Measurements from ENCODE around the gene USP17L19.
"Not testable (repeated sequence)": the region's sequence is repeated elsewhere in the genome, so short reads cannot be mapped to it uniquely, and the experiment has no call there.

The USP17L19 gene

GRCh38 chr4:9257824-9258223 lies 4.6 kb downstream of the USP17L19 start, which contains the start of gene USP17L20:
Gene USP17L20 (plus strand): TSS chr4:9258124. CDS start chr4:9258124, 0 bp downstream.
- not testable (repeated sequence) for H3K27ac ChIP-seq; H3K9me3 ChIP-seq (ENCODE audit: control insufficient read depth, low read length); H3K4me2 ChIP-seq (ENCODE audit: low read length); H3K27me3 ChIP-seq (ENCODE audit: control insufficient read depth, insufficient read depth, low read length); H2AFZ ChIP-seq; H3K79me2 ChIP-seq; H3K4me3 ChIP-seq (ENCODE audit: low read depth, low read length); H3K9ac ChIP-seq; H3K36me3 ChIP-seq (ENCODE audit: control insufficient read depth, insufficient read depth, low read length); H3K4me1 ChIP-seq

GRCh38 chr4:9262572-9262971 lies 9.4 kb downstream of the USP17L19 start, which contains the start of gene USP17L21:
Gene USP17L21 (plus strand): TSS chr4:9262872. CDS start chr4:9262872, 0 bp downstream.
- H3K27me3 ChIP-seq (ENCODE audit: control insufficient read depth, insufficient read depth, low read length); H3K4me3 ChIP-seq (ENCODE audit: low read depth, low read length); H3K9me3 ChIP-seq (ENCODE audit: control insufficient read depth, low read length); H3K36me3 ChIP-seq (ENCODE audit: control insufficient read depth, insufficient read depth, low read length); H3K4me1 ChIP-seq; H3K27ac ChIP-seq; H3K4me2 ChIP-seq (ENCODE audit: low read length); H3K79me2 ChIP-seq; H2AFZ ChIP-seq; H3K9ac ChIP-seq: not testable (repeated sequence)

GRCh38 chr4:9267319-9267718 lies 14.1 kb downstream of the USP17L19 start, which contains the start of gene USP17L22:
Gene USP17L22 (plus strand): TSS chr4:9267619. CDS start chr4:9267619, 0 bp downstream.
- H3K4me3 ChIP-seq (ENCODE audit: low read depth, low read length); H3K27ac ChIP-seq; H3K4me2 ChIP-seq (ENCODE audit: low read length); H3K9me3 ChIP-seq (ENCODE audit: control insufficient read depth, low read length); H3K79me2 ChIP-seq; H3K36me3 ChIP-seq (ENCODE audit: control insufficient read depth, insufficient read depth, low read length); H3K9ac ChIP-seq; H3K4me1 ChIP-seq; H3K27me3 ChIP-seq (ENCODE audit: control insufficient read depth, insufficient read depth, low read length); H2AFZ ChIP-seq: not testable (repeated sequence)

GRCh38 chr4:9271719-9272118 lies 18.5 kb downstream of the USP17L19 start:
- not testable (repeated sequence) for H3K9me3 ChIP-seq (ENCODE audit: control insufficient read depth, low read length); H2AFZ ChIP-seq; H3K4me2 ChIP-seq (ENCODE audit: low read length); H3K36me3 ChIP-seq (ENCODE audit: control insufficient read depth, insufficient read depth, low read length); H3K27ac ChIP-seq; H3K79me2 ChIP-seq; H3K9ac ChIP-seq; H3K27me3 ChIP-seq (ENCODE audit: control insufficient read depth, insufficient read depth, low read length); H3K4me1 ChIP-seq; H3K4me3 ChIP-seq (ENCODE audit: low read depth, low read length)

All from parathyroid adenoma (tissue), 2 donors.